ENCODE data around the gene GGTLC2.

- TF ChIP-seq CTCF (IDR thresholded peaks at IDR 0.05; ENCODE audit: poor library complexity) = no peak
- no peak for TF ChIP-seq EZH2 (IDR thresholded peaks at IDR 0.05; ENCODE audit: borderline replicate concordance)
Measured at GRCh38 chr22:22683668-22684361, 39.4 kb downstream of the GGTLC2 start.
